Neural progenitor cell (in vitro differentiated cells): ENCODE measurements around the gene GPRIN2. TPM values are rescaled to one million over a fixed set of nuclear protein-coding genes. Genes with fewer than 3 reads are reported as not detected.

Experiments
- DNase-seq: peaks from one replicate; pipeline ENCODE4 v3.0.0-alpha.2; 2016; ENCODE audit warnings: low spot score
- H2AFZ ChIP-seq: fragments of 200-600 bp; sonication (generic); replicated peaks from 2 replicates; pipeline ENCODE4 v1.6.1; 2016; ENCODE audit warnings: antibody characterized with exemption
- H3F3A ChIP-seq: fragments of 200-600 bp; sonication (generic); 2 replicates; pipeline ENCODE4 v1.6.1; 2016; ENCODE audit warnings: antibody characterized with exemption, low read depth
- H3K27ac ChIP-seq: fragments of 200-600 bp; sonication (generic); 2 replicates; pipeline ENCODE4 v1.5.1; 2016; ENCODE audit warnings: mild to moderate bottlenecking
- H3K27me3 ChIP-seq: fragments of 200-600 bp; sonication (generic); 2 replicates; pipeline ENCODE4 v1.6.1; 2016; ENCODE audit warnings: mild to moderate bottlenecking, moderate library complexity
- H3K36me3 ChIP-seq: fragments of 200-600 bp; sonication (generic); 2 replicates; pipeline ENCODE4 v1.5.1; 2016
- H3K4me1 ChIP-seq: fragments of 200-600 bp; sonication (generic); 2 replicates; pipeline ENCODE4 v1.6.1; 2016; ENCODE audit warnings: mixed run types
- H3K4me2 ChIP-seq: fragments of 200-600 bp; sonication (generic); 2 replicates; pipeline ENCODE4 v1.6.1; 2016
- H3K4me3 ChIP-seq: fragments of 200-600 bp; sonication (generic); 2 replicates; pipeline ENCODE4 v1.5.1; 2016
- H3K79me2 ChIP-seq: fragments of 200-600 bp; sonication (generic); 2 replicates; pipeline ENCODE4 v1.6.1; 2016; ENCODE audit warnings: low read depth
- H3K9ac ChIP-seq: fragments of 200-600 bp; sonication (generic); 2 replicates; pipeline ENCODE4 v1.6.1; 2016
- H3K9me3 ChIP-seq: fragments of 200-600 bp; sonication (generic); 2 replicates; pipeline ENCODE4 v1.5.1; 2016; ENCODE audit warnings: low read depth
- H4K20me1 ChIP-seq: fragments of 200-600 bp; sonication (generic); 2 replicates; pipeline ENCODE4 v1.6.1; 2016; ENCODE audit warnings: low read depth
- H3K27ac Mint-ChIP-seq: 3 replicates; pipeline ENCODE4 v1.8.0; 2021; ENCODE audit warnings: mixed read lengths
- H3K27me3 Mint-ChIP-seq: 2 replicates; pipeline ENCODE4 v1.8.0; 2022; ENCODE audit warnings: low read depth, mild to moderate bottlenecking, inconsistent platforms, moderate library complexity, mixed read lengths; ENCODE audit not compliant: insufficient read depth
- H3K36me3 Mint-ChIP-seq: 3 replicates; pipeline ENCODE4 v1.8.0; 2021; ENCODE audit warnings: mixed read lengths
- H3K4me1 Mint-ChIP-seq: 3 replicates; pipeline ENCODE4 v1.8.0; 2021; ENCODE audit warnings: mixed read lengths
- H3K4me3 Mint-ChIP-seq: 3 replicates; pipeline ENCODE4 v1.8.0; 2021; ENCODE audit warnings: mild to moderate bottlenecking, moderate library complexity, mixed read lengths
- H3K9me3 Mint-ChIP-seq: 3 replicates; pipeline ENCODE4 v1.8.0; 2020; ENCODE audit warnings: mixed read lengths
- CTCF ChIP-seq: fragments of 200-600 bp; sonication (generic); IDR thresholded peaks from 2 replicates; pipeline ENCODE4 v1.5.1; 2017; ENCODE audit warnings: antibody characterized with exemption, mild to moderate bottlenecking
- EZH2 ChIP-seq: fragments of 200-600 bp; sonication (generic); IDR thresholded peaks from 2 replicates; pipeline ENCODE4 v1.6.1; 2017; ENCODE audit warnings: antibody characterized with exemption, mild to moderate bottlenecking, moderate library complexity
- EZH2phosphoT487 ChIP-seq: fragments of 200-600 bp; sonication (generic); IDR thresholded peaks from 2 replicates; pipeline ENCODE4 v1.6.1; 2017; ENCODE audit warnings: antibody characterized with exemption
- total RNA-seq: library from RNA; depleted of rRNA; stranded (reverse); fragments of >200 nt; gene quantifications from 2 replicates; pipeline ENCODE4 v1.2.3, GENCODE V29; 2015; ENCODE audit warnings: low replicate concordance

The GPRIN2 gene
- total RNA-seq, 1 donor from 2014 or later = 6.9 TPM

- DNase-seq = no peak
- no peaks in the 10 kb centered on the region for H3K9me3 Mint-ChIP-seq
- no peaks in the 10 kb centered on the region for H3K36me3 Mint-ChIP-seq
- peaks cover 4% of the 10 kb centered on the region for H3K4me1 Mint-ChIP-seq
- no peak overlapping the region for H3K27ac Mint-ChIP-seq
- H3K27ac ChIP-seq = no peak overlapping the region
- TF ChIP-seq CTCF = no peak
- TF ChIP-seq EZH2phosphoT487 = no peak
- TF ChIP-seq EZH2 = no peak
- no peak overlapping the region for H3K9ac ChIP-seq
- H3K4me2 ChIP-seq = no peak overlapping the region
- H3K4me3 Mint-ChIP-seq = no peak overlapping the region
- H3K79me2 ChIP-seq = no peaks in the 10 kb centered on the region
- H3K4me1 ChIP-seq = peaks cover 8% of the 10 kb centered on the region
- no peaks in the 10 kb centered on the region for H3K9me3 ChIP-seq
- H3F3A ChIP-seq = no peaks in the 10 kb centered on the region
- H3K36me3 ChIP-seq = no peaks in the 10 kb centered on the region
- H4K20me1 ChIP-seq = no peaks in the 10 kb centered on the region
- H3K27me3 Mint-ChIP-seq = peaks cover 3% of the 10 kb centered on the region
- peaks cover 17% of the 10 kb centered on the region for H3K27me3 ChIP-seq
- no peak overlapping the region for H3K4me3 ChIP-seq
- H2AFZ ChIP-seq = no peak overlapping the region
Measured at GRCh38 chr10:46551701-46552525, 4.5 kb downstream of the GPRIN2 start.

- no peaks in the 10 kb centered on the region for H3K36me3 Mint-ChIP-seq
- Histone ChIP-seq H4K20me1 (no peaks in the 10 kb centered on the region), H3K4me3 (no peak overlapping the region), H3K9me3 (no peaks in the 10 kb centered on the region), H3K9ac (no peak overlapping the region), H3F3A (no peaks in the 10 kb centered on the region), H3K36me3 (no peaks in the 10 kb centered on the region), H3K4me2 (no peak overlapping the region), H2AFZ (no peak overlapping the region), H3K4me1 (peaks cover 8% of the 10 kb centered on the region), H3K79me2 (no peaks in the 10 kb centered on the region), H3K27ac (no peak overlapping the region), H3K27me3 (peaks cover 9% of the 10 kb centered on the region)
- DNase-seq = no peak
- peaks cover 3% of the 10 kb centered on the region for H3K4me1 Mint-ChIP-seq
- no peaks in the 10 kb centered on the region for H3K9me3 Mint-ChIP-seq
- TF ChIP-seq CTCF = no peak
- no peak for TF ChIP-seq EZH2
- TF ChIP-seq EZH2phosphoT487 = no peak
- no peak overlapping the region for H3K4me3 Mint-ChIP-seq
- peaks cover 1% of the 10 kb centered on the region for H3K27me3 Mint-ChIP-seq
- H3K27ac Mint-ChIP-seq = no peak overlapping the region
Measured at GRCh38 chr10:46550795-46551700, 5.4 kb downstream of the GPRIN2 start.

GRCh38 chr10:46550076-46550790 lies 6.2 kb downstream of the GPRIN2 start:
- H3K4me3 ChIP-seq = no peak overlapping the region
- H3K79me2 ChIP-seq = no peaks in the 10 kb centered on the region
- no peak overlapping the region for H3K27ac ChIP-seq
- Mint-ChIP-seq H3K36me3 (no peaks in the 10 kb centered on the region), H3K9me3 (no peaks in the 10 kb centered on the region), H3K27ac (no peak overlapping the region), H3K27me3 (no peaks in the 10 kb centered on the region), H3K4me3 (no peak overlapping the region), H3K4me1 (no peaks in the 10 kb centered on the region)
- no peak overlapping the region for H3K9ac ChIP-seq
- H2AFZ ChIP-seq = no peak overlapping the region
- H3K9me3 ChIP-seq = no peaks in the 10 kb centered on the region
- no peaks in the 10 kb centered on the region for H3K36me3 ChIP-seq
- TF ChIP-seq EZH2 (no peak), EZH2phosphoT487 (no peak), CTCF (no peak)
- no peak for DNase-seq
- no peaks in the 10 kb centered on the region for H3F3A ChIP-seq
- peaks cover 1% of the 10 kb centered on the region for H3K27me3 ChIP-seq
- H3K4me2 ChIP-seq = no peak overlapping the region
- H3K4me1 ChIP-seq = peaks cover under 1% of the 10 kb centered on the region
- H4K20me1 ChIP-seq = no peaks in the 10 kb centered on the region
